ENCODE measurements around the gene RPS18. TPM values are rescaled to one million over a fixed set of nuclear protein-coding genes. Genes with fewer than 3 reads are reported as not detected.
A peak's percentile ranks its signal among the peaks of the same experiment; 100 is the strongest.

RPS18 gene
- total and polyA plus RNA-seq, 2 donors (not counting 1 experiment from before 2014, with no cell fraction given), result 4,034 to 4,995 TPM

GRCh38 chr6:33288921-33289783 lies 17.3 kb downstream of the RPS18 start, which contains the start of the genes PFDN6 and WDR46:
Gene PFDN6, plus strand, starts transcription at chr6:33289601. Its CDS starts 256 bp downstream, at chr6:33289857.
Gene WDR46, minus strand, starts transcription at chr6:33289239. Its CDS starts 69 bp downstream, at chr6:33289170.
- Histone ChIP-seq H3K9me3 (ENCODE audit: control insufficient read depth, insufficient read depth, low read depth, low read length) (no peaks in the 10 kb centered on the region), H3K27ac (ENCODE audit: insufficient read depth, low read length) (peak within 1 kb of the TSS; percentile 75), H3K79me2 (ENCODE audit: control insufficient read depth, insufficient read depth, low read length) (peaks cover 31% of the 10 kb centered on the region), H4K20me1 (ENCODE audit: control insufficient read depth, extremely low read depth, insufficient read depth, low read length) (no peaks in the 10 kb centered on the region), H3K4me1 (ENCODE audit: control insufficient read depth, extremely low read depth, insufficient read depth, low read length) (peaks cover 11% of the 10 kb centered on the region), H3K4me3 (replicated peaks in 1 of 4; ENCODE audit: control extremely low read depth in 1 of 4, insufficient read depth in 1 of 4, low read depth in 3 of 4, low read length in 4 of 4) (peak within 1 kb of the TSS; percentile 86 to 99 (median 94)), H3K36me3 (ENCODE audit: control insufficient read depth, insufficient read depth, low read length) (peaks cover 27% of the 10 kb centered on the region), H3K9ac (ENCODE audit: insufficient read depth, low read length) (peak within 1 kb of the TSS; percentile 73), H3K4me2 (ENCODE audit: extremely low read depth, insufficient read depth, low read length) (peak within 1 kb of the TSS; percentile 100), H2AFZ (ENCODE audit: low read length) (peak within 1 kb of the TSS; percentile 92), H3K27me3 (ENCODE audit: control insufficient read depth, insufficient read depth, low read length) (no peaks in the 10 kb centered on the region)
- TF ChIP-seq EZH2 (IDR thresholded peaks at IDR 0.05; ENCODE audit: low read length, missing control alignments) (no peak), CTCF (conservative IDR thresholded peaks at IDR 0.05 in 1 of 2, IDR thresholded peaks at IDR 0.05 in 1 of 2; ENCODE audit: low read depth in 1 of 2, low read length in 2 of 2) (no peak)
- peak; percentile 90 for DNase-seq (ENCODE audit: low read depth in 2 of 2)

GRCh38 chr6:33289784-33290315 lies 18.0 kb downstream of the RPS18 start:
- Histone ChIP-seq H3K79me2 (ENCODE audit: control insufficient read depth, insufficient read depth, low read length) (peaks cover 31% of the 10 kb centered on the region), H3K9ac (ENCODE audit: insufficient read depth, low read length) (peak overlapping the region; percentile 73), H3K4me3 (replicated peaks in 1 of 4; ENCODE audit: control extremely low read depth in 1 of 4, insufficient read depth in 1 of 4, low read depth in 3 of 4, low read length in 4 of 4) (peak overlapping the region; percentile 86 to 99 (median 94)), H3K36me3 (ENCODE audit: control insufficient read depth, insufficient read depth, low read length) (peaks cover 29% of the 10 kb centered on the region), H3K4me2 (ENCODE audit: extremely low read depth, insufficient read depth, low read length) (peak overlapping the region; percentile 100), H3K27me3 (ENCODE audit: control insufficient read depth, insufficient read depth, low read length) (no peaks in the 10 kb centered on the region), H2AFZ (ENCODE audit: low read length) (peak overlapping the region; percentile 58), H3K9me3 (ENCODE audit: control insufficient read depth, insufficient read depth, low read depth, low read length) (no peaks in the 10 kb centered on the region), H3K4me1 (ENCODE audit: control insufficient read depth, extremely low read depth, insufficient read depth, low read length) (peaks cover 11% of the 10 kb centered on the region), H3K27ac (ENCODE audit: insufficient read depth, low read length) (peak overlapping the region; percentile 75), H4K20me1 (ENCODE audit: control insufficient read depth, extremely low read depth, insufficient read depth, low read length) (no peaks in the 10 kb centered on the region)
- TF ChIP-seq CTCF (conservative IDR thresholded peaks at IDR 0.05 in 1 of 2, IDR thresholded peaks at IDR 0.05 in 1 of 2; ENCODE audit: low read depth in 1 of 2, low read length in 2 of 2), result no peak
- no peak for TF ChIP-seq EZH2 (IDR thresholded peaks at IDR 0.05; ENCODE audit: low read length, missing control alignments)
- DNase-seq (ENCODE audit: low read depth in 2 of 2), result no peak

GRCh38 chr6:33290459-33290858 lies 18.6 kb downstream of the RPS18 start:
- DNase-seq (ENCODE audit: low read depth in 2 of 2), result no peak
- Histone ChIP-seq H3K36me3 (ENCODE audit: control insufficient read depth, insufficient read depth, low read length) (peaks cover 29% of the 10 kb centered on the region), H3K9ac (ENCODE audit: insufficient read depth, low read length) (peak overlapping the region; percentile 73), H3K27ac (ENCODE audit: insufficient read depth, low read length) (peak overlapping the region; percentile 75), H2AFZ (ENCODE audit: low read length) (no peak overlapping the region), H3K4me3 (replicated peaks in 1 of 4; ENCODE audit: control extremely low read depth in 1 of 4, insufficient read depth in 1 of 4, low read depth in 3 of 4, low read length in 4 of 4) (peak overlapping the region; percentile 86 to 99 (median 94)), H3K4me2 (ENCODE audit: extremely low read depth, insufficient read depth, low read length) (peak overlapping the region; percentile 100), H3K9me3 (ENCODE audit: control insufficient read depth, insufficient read depth, low read depth, low read length) (no peaks in the 10 kb centered on the region), H3K27me3 (ENCODE audit: control insufficient read depth, insufficient read depth, low read length) (no peaks in the 10 kb centered on the region), H4K20me1 (ENCODE audit: control insufficient read depth, extremely low read depth, insufficient read depth, low read length) (no peaks in the 10 kb centered on the region), H3K79me2 (ENCODE audit: control insufficient read depth, insufficient read depth, low read length) (peaks cover 31% of the 10 kb centered on the region), H3K4me1 (ENCODE audit: control insufficient read depth, extremely low read depth, insufficient read depth, low read length) (peaks cover 11% of the 10 kb centered on the region)
- no peak for TF ChIP-seq EZH2 (IDR thresholded peaks at IDR 0.05; ENCODE audit: low read length, missing control alignments)
- TF ChIP-seq CTCF (conservative IDR thresholded peaks at IDR 0.05 in 1 of 2, IDR thresholded peaks at IDR 0.05 in 1 of 2; ENCODE audit: low read depth in 1 of 2, low read length in 2 of 2), result no peak

All from fibroblast of lung (primary cell).